Ishikawa (cell line): ENCODE data around the gene CHRM5.

Experiments used
- CEBPB ChIP-seq: IDR thresholded peaks from 2 replicates; pipeline ENCODE4 v1.6.1; 2012
- CREB1 ChIP-seq: IDR thresholded peaks from 2 replicates; pipeline ENCODE4 v1.6.1; 2012; ENCODE audit warnings: low read depth
- EGR1 ChIP-seq: IDR thresholded peaks from 2 replicates; pipeline ENCODE4 v1.6.1; 2012
- EP300 ChIP-seq: IDR thresholded peaks from 2 replicates; pipeline ENCODE4 v1.6.1; 2012; ENCODE audit warnings: borderline replicate concordance
- FOXM1 ChIP-seq: IDR thresholded peaks from 2 replicates; pipeline ENCODE4 v1.6.1; 2012; ENCODE audit warnings: low read depth, borderline replicate concordance
- MAX ChIP-seq: IDR thresholded peaks from 2 replicates; pipeline ENCODE4 v1.6.1; 2012
- NFIC ChIP-seq: IDR thresholded peaks from 2 replicates; pipeline ENCODE4 v1.6.1; 2012
- RAD21 ChIP-seq: IDR thresholded peaks from 2 replicates; pipeline ENCODE4 v1.6.1; 2012; ENCODE audit warnings: low read depth
- REST ChIP-seq: IDR thresholded peaks from 2 replicates; pipeline ENCODE4 v1.6.1; 2012; ENCODE audit warnings: low read depth, mild to moderate bottlenecking
- TAF1 ChIP-seq: IDR thresholded peaks from 2 replicates; pipeline ENCODE4 v1.6.1; 2012; ENCODE audit warnings: low read depth, mild to moderate bottlenecking
- TCF12 ChIP-seq: IDR thresholded peaks from 2 replicates; pipeline ENCODE4 v1.6.1; 2012; ENCODE audit warnings: low read depth
- TEAD4 ChIP-seq: IDR thresholded peaks from 2 replicates; pipeline ENCODE4 v1.6.1; 2012
- USF1 ChIP-seq: IDR thresholded peaks from 2 replicates; pipeline ENCODE4 v1.6.1; 2012
- YY1 ChIP-seq: IDR thresholded peaks from 2 replicates; pipeline ENCODE4 v1.6.1; 2012; ENCODE audit warnings: low read depth
- ZBTB7A ChIP-seq: IDR thresholded peaks from 2 replicates; pipeline ENCODE4 v1.6.1; 2012; ENCODE audit warnings: low read depth

The CHRM5 gene

DNA sequence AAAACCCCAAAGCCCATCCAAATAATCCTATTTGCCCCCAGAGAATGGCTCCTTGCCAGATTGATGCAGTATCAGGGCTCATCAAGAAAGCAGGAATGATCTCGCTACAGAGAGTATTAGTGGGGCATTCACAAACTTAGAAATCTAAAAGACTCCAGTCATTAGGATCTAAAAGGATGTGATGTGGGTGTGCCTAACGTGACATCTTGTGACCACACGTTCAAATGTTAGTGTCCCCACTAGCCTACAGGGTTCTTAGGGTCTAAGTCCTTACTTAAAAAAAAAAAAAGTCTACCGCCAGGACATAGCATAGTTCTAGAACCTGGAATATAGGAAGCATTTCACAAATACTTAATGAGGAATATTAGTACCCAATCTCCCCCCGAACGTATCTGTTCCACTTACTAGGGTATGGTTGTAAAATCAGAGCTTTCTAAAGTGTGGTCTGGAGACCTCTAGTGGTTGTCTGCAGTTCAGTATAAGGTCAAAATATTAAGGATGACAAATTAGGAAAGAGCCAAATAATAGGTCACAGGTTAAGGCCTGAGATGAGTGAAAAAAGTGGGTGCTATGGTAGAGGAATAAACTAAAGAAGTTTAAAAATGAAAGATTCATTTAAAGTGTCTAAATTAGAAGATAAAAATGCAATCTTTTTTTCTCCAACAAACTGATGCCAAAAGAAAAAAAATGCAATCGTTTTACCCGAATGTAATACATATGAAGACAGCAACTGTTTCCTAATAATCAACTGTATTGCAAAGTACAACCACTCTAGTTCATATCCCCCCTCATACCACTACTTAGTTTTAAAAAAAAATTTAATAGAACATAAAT is 4.2 kb upstream of the CHRM5 start:
- TF ChIP-seq USF1 (no peak), RAD21 (peak; percentile 69), YY1 (no peak), TEAD4 (no peak)

- TF ChIP-seq TCF12 (no peak), CREB1 (no peak), YY1 (no peak), EP300 (no peak), FOXM1 (no peak), NFIC (no peak), TAF1 (no peak), EGR1 (no peak), MAX (no peak)
Measured at GRCh38 chr15:33964665-33965040, 3.6 kb upstream of the CHRM5 start.

DNA sequence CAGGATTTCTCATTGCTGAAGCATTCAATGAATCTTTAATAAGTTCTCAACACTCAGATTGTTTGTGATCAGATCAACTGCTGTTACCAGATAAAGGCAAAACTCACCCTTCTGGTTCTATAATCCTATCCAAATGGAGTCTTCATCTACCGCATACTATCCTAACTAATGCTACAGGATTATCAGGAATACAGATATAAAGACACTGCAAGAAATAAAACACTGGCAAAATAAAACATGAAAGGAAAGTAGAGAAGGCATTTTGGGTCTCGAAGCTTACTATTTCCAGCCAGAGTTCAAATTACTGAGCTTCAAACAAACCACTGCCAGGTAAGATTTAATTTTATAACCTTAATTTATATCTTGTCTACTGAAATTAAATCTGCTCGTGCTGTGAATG is 524 bp downstream of the CHRM5 start:
- TF ChIP-seq TEAD4 (no peak), CREB1 (no peak), ZBTB7A (no peak)

GRCh38 chr15:33971811-33972210 is 3.5 kb downstream of the CHRM5 start:
- no peak for TF ChIP-seq NFIC
- no peak for TF ChIP-seq CREB1
- no peak for TF ChIP-seq USF1
- TF ChIP-seq TCF12, result no peak
- no peak for TF ChIP-seq EGR1
- no peak for TF ChIP-seq ZBTB7A
- TF ChIP-seq REST, result no peak
- TF ChIP-seq RAD21, result no peak
- no peak for TF ChIP-seq MAX
- no peak for TF ChIP-seq TEAD4
- TF ChIP-seq EP300, result no peak
- no peak for TF ChIP-seq YY1
- no peak for TF ChIP-seq FOXM1
- no peak for TF ChIP-seq CEBPB
- no peak for TF ChIP-seq TAF1

DNA sequence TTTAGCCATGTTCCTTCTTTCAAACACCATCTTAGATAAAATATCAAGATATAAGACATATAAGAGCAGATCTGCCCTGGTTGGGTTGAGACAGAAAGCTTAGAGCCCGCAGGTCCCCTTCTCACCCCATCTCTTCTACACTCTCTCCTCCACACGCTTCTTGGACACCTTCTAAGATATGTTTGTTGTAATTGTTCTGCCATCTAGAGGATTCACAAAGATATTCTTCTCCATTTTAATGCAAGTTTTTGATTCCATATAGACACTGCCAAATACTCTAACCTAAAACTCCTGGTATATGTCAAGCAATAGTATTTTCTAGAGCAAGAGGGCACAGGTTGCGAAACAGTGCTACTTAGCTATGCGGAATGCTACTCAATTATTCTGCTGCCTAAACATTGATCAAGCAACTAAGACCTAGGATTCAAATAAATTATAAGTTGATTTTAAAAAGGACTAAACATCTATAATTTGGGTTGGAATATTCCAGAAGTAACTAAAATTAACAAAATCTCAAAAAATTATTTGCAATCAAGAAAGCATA is 6.8 kb downstream of the CHRM5 start:
- no peak for TF ChIP-seq ZBTB7A
- TF ChIP-seq TCF12, result no peak
- TF ChIP-seq NFIC, result no peak
- TF ChIP-seq TAF1, result no peak
- TF ChIP-seq CREB1, result no peak
- TF ChIP-seq TEAD4, result no peak
- no peak for TF ChIP-seq YY1
- no peak for TF ChIP-seq USF1
- no peak for TF ChIP-seq CEBPB
- no peak for TF ChIP-seq REST
- no peak for TF ChIP-seq FOXM1
- TF ChIP-seq RAD21, result no peak
- no peak for TF ChIP-seq EGR1
- TF ChIP-seq MAX, result no peak
- no peak for TF ChIP-seq EP300
